Measurements from ENCODE around the gene PARL.

GRCh38 chr3:183810643-183811594 lies 73.8 kb downstream of the PARL start:
- TF ChIP-seq, protein P1, sequence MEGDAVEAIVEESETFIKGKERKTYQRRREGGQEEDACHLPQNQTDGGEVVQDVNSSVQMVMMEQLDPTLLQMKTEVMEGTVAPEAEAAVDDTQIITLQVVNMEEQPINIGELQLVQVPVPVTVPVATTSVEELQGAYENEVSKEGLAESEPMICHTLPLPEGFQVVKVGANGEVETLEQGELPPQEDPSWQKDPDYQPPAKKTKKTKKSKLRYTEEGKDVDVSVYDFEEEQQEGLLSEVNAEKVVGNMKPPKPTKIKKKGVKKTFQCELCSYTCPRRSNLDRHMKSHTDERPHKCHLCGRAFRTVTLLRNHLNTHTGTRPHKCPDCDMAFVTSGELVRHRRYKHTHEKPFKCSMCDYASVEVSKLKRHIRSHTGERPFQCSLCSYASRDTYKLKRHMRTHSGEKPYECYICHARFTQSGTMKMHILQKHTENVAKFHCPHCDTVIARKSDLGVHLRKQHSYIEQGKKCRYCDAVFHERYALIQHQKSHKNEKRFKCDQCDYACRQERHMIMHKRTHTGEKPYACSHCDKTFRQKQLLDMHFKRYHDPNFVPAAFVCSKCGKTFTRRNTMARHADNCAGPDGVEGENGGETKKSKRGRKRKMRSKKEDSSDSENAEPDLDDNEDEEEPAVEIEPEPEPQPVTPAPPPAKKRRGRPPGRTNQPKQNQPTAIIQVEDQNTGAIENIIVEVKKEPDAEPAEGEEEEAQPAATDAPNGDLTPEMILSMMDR (IDR thresholded peaks at IDR 0.05; ENCODE audit: low read length) = no peak
- no peak for TF ChIP-seq EZH2 (optimal IDR thresholded peaks at IDR 0.05; ENCODE audit: low read depth, low read length)

All from MM.1S (cell line).